ENCODE results near the gene SYCE3.
"Not testable (repeated sequence)": the region's sequence is repeated elsewhere in the genome, so short reads cannot be mapped to it uniquely, and the experiment has no call there.

Gene SYCE3

DNA sequence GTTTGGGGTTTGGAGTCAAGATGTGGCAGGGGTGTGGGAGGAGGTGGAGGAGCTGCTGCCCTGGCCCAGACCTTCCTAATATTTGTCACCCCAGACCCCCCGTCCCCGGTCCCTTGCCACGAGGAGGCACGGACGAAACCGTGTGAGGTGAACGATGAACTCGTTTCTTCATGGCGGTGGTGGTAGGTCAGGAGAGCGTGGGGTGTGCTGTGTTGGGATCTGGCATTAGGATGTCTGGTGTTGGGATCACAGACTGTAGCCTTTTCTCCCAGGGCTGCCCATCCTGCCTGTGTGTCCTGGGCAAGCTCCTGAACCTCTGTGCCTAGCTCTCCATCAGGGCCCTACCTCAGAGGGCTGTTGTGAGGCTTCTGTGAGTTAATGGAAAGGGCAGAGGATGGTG, 46.3 kb upstream of the SYCE3 start:
- DNase-seq (ENCODE audit: low read depth), result no peak
- TF ChIP-seq, protein P1, sequence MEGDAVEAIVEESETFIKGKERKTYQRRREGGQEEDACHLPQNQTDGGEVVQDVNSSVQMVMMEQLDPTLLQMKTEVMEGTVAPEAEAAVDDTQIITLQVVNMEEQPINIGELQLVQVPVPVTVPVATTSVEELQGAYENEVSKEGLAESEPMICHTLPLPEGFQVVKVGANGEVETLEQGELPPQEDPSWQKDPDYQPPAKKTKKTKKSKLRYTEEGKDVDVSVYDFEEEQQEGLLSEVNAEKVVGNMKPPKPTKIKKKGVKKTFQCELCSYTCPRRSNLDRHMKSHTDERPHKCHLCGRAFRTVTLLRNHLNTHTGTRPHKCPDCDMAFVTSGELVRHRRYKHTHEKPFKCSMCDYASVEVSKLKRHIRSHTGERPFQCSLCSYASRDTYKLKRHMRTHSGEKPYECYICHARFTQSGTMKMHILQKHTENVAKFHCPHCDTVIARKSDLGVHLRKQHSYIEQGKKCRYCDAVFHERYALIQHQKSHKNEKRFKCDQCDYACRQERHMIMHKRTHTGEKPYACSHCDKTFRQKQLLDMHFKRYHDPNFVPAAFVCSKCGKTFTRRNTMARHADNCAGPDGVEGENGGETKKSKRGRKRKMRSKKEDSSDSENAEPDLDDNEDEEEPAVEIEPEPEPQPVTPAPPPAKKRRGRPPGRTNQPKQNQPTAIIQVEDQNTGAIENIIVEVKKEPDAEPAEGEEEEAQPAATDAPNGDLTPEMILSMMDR (conservative IDR thresholded peaks at IDR 0.05; ENCODE audit: low read depth, low read length), result no peak
- H3K4me3 ChIP-seq (ENCODE audit: low read length), result no peak overlapping the region

DNA sequence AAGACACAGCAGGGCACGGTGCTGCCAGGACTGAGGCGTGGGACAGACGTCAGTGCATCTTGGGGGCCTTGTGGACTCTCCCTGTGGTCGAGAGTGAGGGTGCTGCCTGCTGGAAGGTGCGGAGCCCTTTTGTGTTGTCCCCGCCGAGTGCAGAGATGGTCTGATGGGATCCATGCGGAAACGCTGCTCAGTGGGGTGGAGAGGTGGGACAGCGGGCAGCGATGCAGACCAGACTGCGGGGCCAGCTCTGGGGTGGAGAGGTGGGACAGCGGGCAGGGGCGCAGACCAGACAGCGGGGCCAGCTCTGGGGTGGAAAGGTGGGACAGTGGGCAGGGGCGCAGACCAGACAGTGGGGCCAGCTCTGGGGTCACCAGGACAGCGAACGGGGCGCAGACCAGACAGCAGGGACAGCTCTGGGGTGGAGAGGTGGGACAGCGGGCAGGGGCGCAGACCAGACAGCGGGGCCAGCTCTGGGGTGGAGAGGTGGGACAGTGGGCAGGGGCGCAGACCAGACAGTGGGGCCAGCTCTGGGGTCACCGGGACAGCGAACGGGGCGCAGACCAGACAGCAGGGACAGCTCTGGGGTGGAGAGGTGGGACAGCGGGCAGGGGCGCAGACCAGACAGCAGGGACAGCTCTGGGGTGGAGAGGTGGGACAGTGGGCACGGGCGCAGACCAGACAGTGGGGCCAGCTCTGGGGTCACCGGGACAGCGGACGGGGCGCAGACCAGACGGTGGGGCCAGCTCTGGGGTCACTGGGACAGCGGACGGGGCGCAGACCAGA, 45.5 kb upstream of the SYCE3 start:
- H3K4me3 ChIP-seq (ENCODE audit: low read length); DNase-seq (ENCODE audit: low read depth): not testable (repeated sequence)

DNA sequence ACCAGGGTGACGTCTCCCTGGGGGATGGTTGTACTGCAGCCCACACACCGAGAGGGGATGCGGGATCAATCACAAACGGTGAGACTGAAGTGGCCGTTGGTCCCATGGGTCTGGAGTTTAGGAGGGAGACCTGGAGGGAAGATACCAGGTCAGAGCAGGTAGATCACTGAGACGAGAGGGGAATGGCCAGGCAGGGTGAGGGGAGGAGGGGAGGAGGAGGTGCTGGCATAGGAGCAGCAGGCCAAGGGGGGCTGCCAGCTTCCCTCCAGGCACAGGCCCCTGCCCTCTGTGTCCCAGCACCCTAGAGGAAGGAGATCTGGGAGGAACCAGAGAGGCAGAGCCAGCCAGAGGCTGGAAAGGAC, 44.9 kb upstream of the SYCE3 start:
- no peak overlapping the region for H3K4me3 ChIP-seq (ENCODE audit: low read length)
- TF ChIP-seq, protein P1 (conservative IDR thresholded peaks at IDR 0.05; ENCODE audit: low read depth, low read length), result no peak
- DNase-seq (ENCODE audit: low read depth), result no peak

DNA sequence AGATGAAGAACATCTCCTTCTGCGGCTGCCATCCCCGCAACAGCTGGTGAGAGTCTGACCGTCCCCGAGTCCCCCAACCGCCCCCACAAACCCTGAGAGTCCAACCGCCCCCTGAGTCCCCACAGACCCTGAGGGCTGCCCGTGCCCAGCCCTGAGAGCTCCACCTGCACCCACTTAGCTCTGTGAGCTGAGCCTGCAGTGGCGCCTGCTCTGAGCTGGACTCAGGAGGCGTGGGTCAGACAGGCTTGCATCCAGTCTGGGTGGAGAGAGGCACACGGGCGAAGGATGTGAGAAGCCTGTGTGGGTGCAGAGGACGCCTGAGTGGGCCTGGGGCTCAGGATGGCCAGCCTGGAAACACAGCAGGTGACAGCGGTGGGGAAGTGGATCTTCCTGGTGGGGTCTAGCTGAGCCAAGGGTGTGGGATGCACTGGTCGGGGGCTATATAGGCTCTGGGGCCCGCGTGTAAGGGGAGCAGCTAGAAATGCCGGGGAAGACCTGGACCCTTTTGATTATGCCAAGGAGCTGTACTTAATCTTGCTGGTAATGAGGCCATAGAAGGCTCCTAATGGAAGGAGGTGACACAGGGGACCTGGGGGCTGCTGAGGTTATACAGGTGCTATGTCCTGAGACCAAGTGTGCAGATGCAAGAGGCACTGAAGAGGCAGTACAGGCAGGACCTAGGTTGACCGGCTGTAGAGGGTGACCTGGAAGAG, 44.4 kb upstream of the SYCE3 start:
- TF ChIP-seq, protein P1 (conservative IDR thresholded peaks at IDR 0.05; ENCODE audit: low read depth, low read length), result no peak
- H3K4me3 ChIP-seq (ENCODE audit: low read length), result no peak overlapping the region
- no peak for DNase-seq (ENCODE audit: low read depth)

DNA sequence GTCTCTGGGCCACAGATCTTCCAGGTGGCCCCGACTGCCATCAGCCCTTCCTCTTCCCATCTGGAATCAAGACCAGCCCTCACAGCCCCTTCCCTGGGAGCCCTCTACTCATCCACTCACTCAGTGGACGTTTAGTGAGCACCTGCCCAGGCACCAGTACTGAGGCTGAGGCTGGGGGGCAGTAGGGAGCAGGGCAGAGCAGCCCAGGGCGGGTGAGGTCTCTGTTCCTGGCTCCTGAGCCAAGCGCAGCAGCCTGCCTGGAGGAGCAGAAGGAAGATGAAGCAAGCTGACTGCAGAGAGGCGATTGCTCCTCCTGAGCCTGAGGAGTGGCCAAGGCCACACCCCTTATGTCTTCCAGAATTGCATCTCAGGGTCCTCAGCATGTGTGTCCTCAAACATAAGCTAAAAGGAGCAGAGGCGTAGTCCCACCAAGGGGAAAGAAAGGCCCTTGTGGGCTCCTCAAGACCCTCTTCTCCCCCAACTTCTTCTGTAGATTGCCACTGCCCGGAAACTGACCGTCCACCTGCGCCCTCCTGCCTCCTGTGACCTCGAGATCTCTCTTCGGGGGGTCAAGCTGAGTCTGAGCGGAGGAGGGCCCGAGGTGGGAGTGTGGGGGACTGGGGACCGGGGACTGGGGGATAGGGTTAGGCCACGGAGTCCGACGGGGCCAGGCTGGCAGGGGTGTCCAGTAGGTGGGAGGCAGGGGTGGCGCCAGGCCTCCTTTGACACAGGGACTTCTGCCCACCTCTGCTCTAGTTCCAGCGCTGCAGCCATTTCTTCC, 43.6 kb upstream of the SYCE3 start:
- TF ChIP-seq, protein P1 (conservative IDR thresholded peaks at IDR 0.05; ENCODE audit: low read depth, low read length), result peak; percentile 18
- H3K4me3 ChIP-seq (ENCODE audit: low read length), result no peak overlapping the region
- no peak for DNase-seq (ENCODE audit: low read depth)

DNA sequence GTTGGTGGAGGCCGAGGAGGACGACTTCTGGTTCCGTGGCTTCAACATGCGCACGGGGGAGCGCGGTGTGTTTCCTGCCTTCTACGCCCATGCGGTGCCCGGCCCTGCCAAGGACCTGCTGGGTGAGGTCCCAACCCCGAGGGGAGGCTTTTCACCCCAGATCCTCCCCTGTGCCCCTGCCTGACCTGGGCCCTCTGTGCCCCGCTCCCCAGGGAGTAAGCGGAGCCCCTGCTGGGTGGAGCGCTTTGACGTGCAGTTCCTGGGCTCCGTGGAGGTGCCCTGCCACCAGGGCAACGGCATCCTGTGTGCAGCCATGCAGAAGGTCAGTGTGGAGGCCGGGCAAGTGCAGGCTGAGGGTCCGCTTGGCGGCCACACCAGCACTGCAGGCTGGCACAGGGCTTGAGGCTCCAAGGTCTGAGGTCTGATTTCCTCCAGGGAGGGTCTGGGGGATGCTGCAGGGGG, 42.9 kb upstream of the SYCE3 start:
- TF ChIP-seq, protein P1 (conservative IDR thresholded peaks at IDR 0.05; ENCODE audit: low read depth, low read length), result no peak
- no peak overlapping the region for H3K4me3 ChIP-seq (ENCODE audit: low read length)
- no peak for DNase-seq (ENCODE audit: low read depth)

DNA sequence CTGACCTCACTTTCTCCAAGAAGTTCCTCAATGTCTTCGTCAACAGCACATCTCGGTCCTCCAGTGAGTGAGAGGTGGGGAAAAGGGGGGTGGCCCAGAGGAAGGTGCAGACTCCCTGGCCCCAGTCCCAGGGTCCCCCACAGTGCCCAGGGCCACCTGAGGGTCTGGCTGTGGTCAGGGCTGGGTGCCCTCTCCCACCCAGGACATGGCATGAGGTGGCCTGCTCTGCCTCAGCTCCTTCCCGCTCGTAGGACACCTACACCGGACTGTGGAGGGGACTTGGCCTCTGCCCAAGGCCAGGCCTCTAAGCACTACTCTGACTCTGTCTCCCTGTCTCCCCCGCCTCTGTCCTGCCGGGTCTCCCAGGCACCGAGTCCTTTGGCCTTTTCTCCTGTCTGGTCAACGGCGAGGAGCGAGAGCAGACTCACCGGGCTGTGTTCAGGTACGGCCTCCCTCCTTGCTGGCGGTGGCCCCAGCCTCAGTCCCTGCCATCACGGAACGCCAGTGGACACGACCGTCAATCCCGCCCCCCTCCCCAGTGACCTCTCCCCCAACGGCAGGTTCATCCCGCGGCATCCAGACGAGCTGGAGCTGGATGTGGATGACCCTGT, 42.4 kb upstream of the SYCE3 start:
- TF ChIP-seq, protein P1 (conservative IDR thresholded peaks at IDR 0.05; ENCODE audit: low read depth, low read length), result no peak

More for the DNA sequence above, 42.4 kb upstream of the SYCE3 start:
- no peak for DNase-seq (ENCODE audit: low read depth)
- H3K4me3 ChIP-seq (ENCODE audit: low read length), result no peak overlapping the region
